SK-N-SH (cell line): ENCODE data around the gene TUT4. TPM values are rescaled to one million over a fixed set of nuclear protein-coding genes. Genes with fewer than 3 reads are reported as not detected.
A peak's percentile ranks its signal among the peaks of the same experiment; 100 is the strongest.

ENCODE experiments used
- CTCF ChIA-PET: fragments of 300-600, 350-600 bp; formaldehyde crosslinking; extraction: SDS; loops from one replicate; lab custom pipeline; 2021; lab: Yijun Ruan, JAX
- POLR2A ChIA-PET: fragments of 350-600 bp; sonication (Branson Sonifier 250); formaldehyde crosslinking; extraction: SDS; loops from one replicate; lab custom pipeline; 2020; ENCODE audit warnings: antibody characterized with exemption, inconsistent platforms; lab: Yijun Ruan, JAX
- DNase-seq: peaks from one replicate; pipeline ENCODE4 v3.0.0; 2012
- H2AFZ ChIP-seq: fragments of 200-600 bp; sonication (generic); 2 replicates; pipeline ENCODE4 v1.8.1; 2016; ENCODE audit warnings: antibody characterized with exemption, mild to moderate bottlenecking, low read depth
- H3F3A ChIP-seq: fragments of 200-600 bp; sonication (generic); replicated peaks from 2 replicates; pipeline ENCODE3; 2016; ENCODE audit warnings: antibody characterized with exemption, mild to moderate bottlenecking; ENCODE audit not compliant: insufficient read depth
- H3K27ac ChIP-seq, 2 experiments: fragments of 200-500 bp in 1 of 2; fragments of 200-600 bp in 1 of 2; sonication (Bioruptor generic) in 1 of 2; sonication (generic), shearing (Covaris generic) in 1 of 2; 2 replicates each; pipeline versions ENCODE4 v1.5.1 to v1.6.1; 2014 to 2016; ENCODE audit warnings: low read depth in 2 of 2, inconsistent platforms in 1 of 2, low read length in 1 of 2, mild to moderate bottlenecking in 1 of 2, mixed read lengths in 1 of 2
- H3K27me3 ChIP-seq: fragments of 200-600 bp; sonication (generic), shearing (Covaris generic); 2 replicates; pipeline ENCODE4 v1.6.1; 2016; ENCODE audit warnings: mixed run types; ENCODE audit not compliant: insufficient read depth
- H3K36me3 ChIP-seq, 2 experiments: fragments of 200-500 bp in 1 of 2; fragments of 200-600 bp in 1 of 2; sonication (Bioruptor generic) in 1 of 2; sonication (generic) in 1 of 2; replicated peaks in 1 of 2; 2 replicates each; pipeline versions ENCODE3 to v1.5.1; 2014 to 2016; ENCODE audit warnings: low read length in 1 of 2, mild to moderate bottlenecking in 1 of 2; ENCODE audit not compliant: insufficient read depth in 2 of 2, control insufficient read depth in 1 of 2
- H3K4me1 ChIP-seq, 2 experiments: fragments of 200-500 bp in 1 of 2; fragments of 200-600 bp in 1 of 2; sonication (Bioruptor generic) in 1 of 2; sonication (generic), shearing (Covaris generic) in 1 of 2; 2 replicates each; pipeline versions ENCODE4 v1.5.1 to v1.6.1; 2014 to 2016; ENCODE audit warnings: low read depth in 1 of 2, low read length in 1 of 2, mixed run types in 1 of 2; ENCODE audit not compliant: insufficient read depth in 2 of 2, control insufficient read depth in 1 of 2
- H3K4me2 ChIP-seq: fragments of 200-600 bp; sonication (generic), shearing (Covaris generic); 2 replicates; pipeline ENCODE4 v1.6.1; 2017; ENCODE audit warnings: mixed run types
- H3K4me3 ChIP-seq, 2 experiments: fragments of 200-500 bp in 1 of 2; fragments of 200-600 bp in 1 of 2; sonication (Bioruptor generic) in 1 of 2; sonication (generic), shearing (Covaris generic) in 1 of 2; 2 replicates each; pipeline versions ENCODE4 v1.5.1 to v1.8.1; 2014 to 2016; ENCODE audit warnings: low read depth in 2 of 2, inconsistent platforms in 1 of 2, low read length in 1 of 2, mild to moderate bottlenecking in 1 of 2, mixed read lengths in 1 of 2, moderate library complexity in 1 of 2
- H3K79me2 ChIP-seq: fragments of 200-600 bp; sonication (generic); 2 replicates; pipeline ENCODE4 v1.8.1; 2017; ENCODE audit warnings: mild to moderate bottlenecking; ENCODE audit not compliant: insufficient read depth
- H3K9ac ChIP-seq: fragments of 200-600 bp; sonication (generic); 2 replicates; pipeline ENCODE4 v1.6.1; 2017; ENCODE audit warnings: mixed run types
- H3K9me2 ChIP-seq: fragments of 200-600 bp; sonication (generic); 2 replicates; pipeline ENCODE4 v1.6.1; 2017; ENCODE audit warnings: mixed run types
- H3K9me3 ChIP-seq: fragments of 200-600 bp; sonication (generic); 2 replicates; pipeline ENCODE4 v1.6.1; 2017; ENCODE audit warnings: mixed run types, mild to moderate bottlenecking, moderate library complexity
- H4K20me1 ChIP-seq: fragments of 200-600 bp; sonication (generic); 2 replicates; pipeline ENCODE4 v1.6.1; 2017; ENCODE audit warnings: mild to moderate bottlenecking, mixed run types; ENCODE audit not compliant: insufficient read depth
- EZH2phosphoT487 ChIP-seq: fragments of 200-600 bp; sonication (generic); IDR thresholded peaks from 2 replicates; pipeline ENCODE4 v1.6.1; 2017; ENCODE audit warnings: low read depth, mixed run types, mild to moderate bottlenecking, antibody characterized with exemption, moderate library complexity, borderline replicate concordance
- FOXM1 ChIP-seq: IDR thresholded peaks from 2 replicates; pipeline ENCODE4 v1.4.0; 2012; ENCODE audit warnings: low read depth, mild to moderate bottlenecking
- IRF3 ChIP-seq: fragments of 150-350 bp; IDR thresholded peaks from 2 replicates; pipeline ENCODE4 v1.6.1; 2016; ENCODE audit warnings: mild to moderate bottlenecking, low read depth, low read length
- MXI1 ChIP-seq: IDR thresholded peaks from 2 replicates; pipeline ENCODE4 v1.6.1; 2012; ENCODE audit warnings: mild to moderate bottlenecking, low read depth, low read length, improper control_type of control experiment
- RCOR1 ChIP-seq: fragments of 150-350 bp; IDR thresholded peaks from 2 replicates; pipeline ENCODE4 v1.6.1; 2017; ENCODE audit warnings: antibody characterized with exemption, low read length
- SIN3A ChIP-seq: IDR thresholded peaks from 2 replicates; pipeline ENCODE4 v1.6.1; 2012; ENCODE audit warnings: low read depth, mild to moderate bottlenecking, low read length, moderate library complexity, borderline replicate concordance
- SMC3 ChIP-seq: IDR thresholded peaks from 2 replicates; pipeline ENCODE4 v1.6.1; 2012; ENCODE audit warnings: low read depth, low read length, improper control_type of control experiment
- TEAD4 ChIP-seq: IDR thresholded peaks from 2 replicates; pipeline ENCODE4 v1.4.0; 2012; ENCODE audit warnings: mild to moderate bottlenecking, borderline replicate concordance; ENCODE audit not compliant: insufficient read depth
- USF1 ChIP-seq: IDR thresholded peaks from 2 replicates; pipeline ENCODE4 v1.4.0; 2012; ENCODE audit warnings: low read depth, borderline replicate concordance
- YY1 ChIP-seq: IDR thresholded peaks from 2 replicates; pipeline ENCODE4 v1.4.0; 2012; ENCODE audit warnings: low read depth, mild to moderate bottlenecking
- WGBS: methylation state at CpG from one replicate; pipeline ENCODE4 v1.1.6; 2017; ENCODE audit warnings: low lambda C conversion rate; 5-methylcytosine and 5-hydroxymethylcytosine counted together
- polyA plus RNA-seq, 3 experiments: library from polyadenylated mRNA; depleted of rRNA; stranded (reverse); fragments of >200 nt; gene quantifications; 2 replicates each; pipeline ENCODE4 v1.2.3, GENCODE V29; 2012

Gene TUT4
- polyA plus RNA-seq, 1 of the 3 experiments (the other 2 are of a cell fraction) = 28.3 TPM

GRCh38 chr1:52595061-52595460 is 42.2 kb upstream of the TUT4 start (continued):
- TF ChIP-seq SIN3A = no peak
- no peak for TF ChIP-seq SMC3
- TF ChIP-seq EZH2phosphoT487 = no peak
- TF ChIP-seq RCOR1 = no peak
- no peak for TF ChIP-seq USF1
- TF ChIP-seq IRF3 = no peak
- TF ChIP-seq FOXM1 = no peak

- H3K9me2 ChIP-seq = no peaks in the 10 kb centered on the region
- H2AFZ ChIP-seq = no peak overlapping the region
- no peaks in the 10 kb centered on the region for H3K9me3 ChIP-seq
- WGBS = 81% methylated on average over 1 of the region's 1 CpG
- no peak overlapping the region for H3K9ac ChIP-seq
- ChIA-PET POLR2A (interaction anchor here (1.6 kb wide), 1 partner anchor 8 kb away, joined by 7 read pairs; no protein-coding TSS in a partner anchor), CTCF (interaction anchor here (0.5 to 1.0 kb wide), 2 partner anchors 41 to 93 kb away, joined by 3 to 4 read pairs; partner anchors contain the start of gene TUT4)
- H3K4me2 ChIP-seq = no peak overlapping the region
- no peaks in the 10 kb centered on the region for H3K79me2 ChIP-seq
- no peaks in the 10 kb centered on the region for H3F3A ChIP-seq
- no peak overlapping the region for H3K27ac ChIP-seq
- H3K36me3 ChIP-seq = no peaks in the 10 kb centered on the region
- H3K4me1 ChIP-seq = peaks cover 0 to 8% of the 10 kb centered on the region in 2 experiments; a peak in 1 of 4 replicates
- DNase-seq = no peak
- H3K4me3 ChIP-seq = no peak overlapping the region
- TF ChIP-seq YY1 (no peak), MXI1 (no peak)
- H4K20me1 ChIP-seq = no peaks in the 10 kb centered on the region
- H3K27me3 ChIP-seq = no peaks in the 10 kb centered on the region
Observed at GRCh38 chr1:52593495-52593894, 40.6 kb upstream of the TUT4 start.

- CTCF ChIA-PET = interaction anchor here (1.0 kb wide), 1 partner anchor 94 kb away, joined by 4 read pairs; no protein-coding TSS in a partner anchor
- Histone ChIP-seq H3K9me2 (no peaks in the 10 kb centered on the region), H4K20me1 (no peaks in the 10 kb centered on the region), H3K4me1 (peaks cover 0 to 8% of the 10 kb centered on the region in 2 experiments; a peak in 1 of 4 replicates), H3F3A (no peaks in the 10 kb centered on the region), H3K36me3 (no peaks in the 10 kb centered on the region), H3K27ac (peak overlapping the region in 1 of 2 experiments; percentile 18; a peak in 1 of 4 replicates), H3K79me2 (no peaks in the 10 kb centered on the region), H3K27me3 (no peaks in the 10 kb centered on the region), H3K9me3 (no peaks in the 10 kb centered on the region), H3K9ac (no peak overlapping the region), H3K4me3 (no peak overlapping the region), H3K4me2 (no peak overlapping the region), H2AFZ (no peak overlapping the region)
- no peak for DNase-seq
- WGBS = 74% methylated on average over 5 of the region's 5 CpGs
- no peak for TF ChIP-seq TEAD4
- POLR2A ChIA-PET = interaction anchor here (1.6 kb wide), 1 partner anchor 9 kb away, joined by 7 read pairs; no protein-coding TSS in a partner anchor
Observed at GRCh38 chr1:52592637-52593323, 39.9 kb upstream of the TUT4 start.
